GM18861 (cell line): ENCODE measurements around the gene TMPRSS6.

Experiments
- ATAC-seq: cut with Tn5 transposase; IDR thresholded peaks from one replicate; pipeline ENCODE4 v1.9.1; 2021; ENCODE audit not compliant: unreplicated experiment

Gene TMPRSS6

DNA sequence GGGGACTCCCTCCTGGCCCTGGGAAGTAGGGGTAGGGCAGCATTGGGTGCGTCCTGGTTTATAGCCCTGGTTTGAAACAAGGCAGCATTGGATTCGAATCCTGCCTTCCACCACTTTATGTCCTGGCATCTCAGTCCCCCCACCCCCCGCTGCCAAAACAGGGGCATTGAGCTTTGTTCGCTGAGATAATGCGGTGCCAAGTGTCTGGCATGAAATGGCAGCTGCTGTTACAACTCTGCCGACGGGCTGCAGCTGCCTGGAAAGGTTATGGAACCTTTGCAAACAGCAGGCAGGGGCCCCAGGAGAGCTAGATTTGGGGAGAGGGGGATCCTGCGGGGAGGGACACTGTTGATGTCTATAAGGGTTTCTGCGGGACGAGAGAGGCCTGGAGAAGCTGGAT is 92.2 kb downstream of the TMPRSS6 start:
- ATAC-seq: no peak

DNA sequence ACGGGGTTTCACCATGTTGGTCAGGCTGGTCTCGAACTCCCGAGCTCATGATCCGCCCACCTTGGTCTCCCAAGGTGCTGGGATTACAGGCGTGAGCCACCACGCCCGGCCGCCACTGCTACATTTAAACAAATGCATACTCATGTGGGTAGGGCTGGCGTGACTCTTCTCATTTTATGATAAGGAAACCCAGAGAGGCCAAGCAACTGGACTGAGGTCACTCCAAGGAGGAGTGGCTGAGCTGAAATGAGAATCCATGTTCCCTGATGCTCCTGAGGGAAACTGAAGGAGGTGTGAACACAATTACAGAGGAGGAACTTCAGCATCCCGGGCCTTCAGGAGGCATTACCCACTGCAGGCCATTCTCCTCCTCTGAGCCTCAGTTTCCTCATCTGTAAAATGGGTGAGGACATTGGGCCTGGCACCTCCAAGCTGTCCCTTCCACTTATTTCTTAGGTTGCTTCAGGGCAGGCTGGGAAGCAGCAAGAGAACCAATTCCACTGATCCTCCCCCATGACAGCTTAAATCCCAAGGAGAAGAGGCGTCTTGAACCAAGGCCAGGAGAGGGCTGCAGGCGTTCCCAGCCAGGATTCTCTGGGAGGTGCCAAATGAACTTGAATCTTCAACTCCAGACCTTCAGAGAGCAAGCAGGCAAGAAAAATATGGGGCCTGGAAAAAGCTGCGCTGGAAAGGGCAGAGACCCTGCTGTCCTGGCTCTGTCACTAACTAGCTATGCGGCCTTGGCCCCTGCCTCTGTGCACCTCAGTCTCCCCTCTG is 93.2 kb downstream of the TMPRSS6 start:
- ATAC-seq: no peak

DNA sequence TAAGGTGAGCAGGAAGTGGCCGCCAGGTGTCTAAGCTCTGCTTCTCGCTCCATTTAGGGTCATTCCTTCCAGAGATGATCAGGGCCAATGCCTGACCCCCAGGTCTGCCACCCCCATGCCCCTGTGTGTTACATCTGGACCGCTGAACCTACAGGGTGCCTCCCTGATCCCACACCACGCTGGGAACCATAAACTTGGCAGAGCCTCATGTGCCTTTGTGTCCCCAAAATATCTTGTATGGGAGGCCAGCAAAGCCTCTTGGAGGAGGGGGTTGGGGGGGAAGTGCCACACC is 94.0 kb downstream of the TMPRSS6 start:
- no peak for ATAC-seq
